Measurements from ENCODE around the gene TSPAN18.

- TF ChIP-seq CTCF (IDR thresholded peaks at IDR 0.05; ENCODE audit: low read depth, low read length, poor library complexity, severe bottlenecking) (no peak), EZH2phosphoT487 (IDR thresholded peaks at IDR 0.05; ENCODE audit: borderline replicate concordance, low read length) (no peak)
Observed at GRCh38 chr11:44835296-44835695, 108.5 kb downstream of the TSPAN18 start.

Measured in DOHH2 (cell line).